HFFc6 (cell line): ENCODE measurements around the gene ZNF597. TPM values are rescaled to one million over a fixed set of nuclear protein-coding genes. Genes with fewer than 3 reads are reported as not detected.

ENCODE experiments used
- DNase-seq: peaks from one replicate; pipeline ENCODE4 v3.0.0-alpha.2; 2018
- H3K27ac Mint-ChIP-seq: 2 replicates; pipeline ENCODE4 v1.8.0; 2020; ENCODE audit warnings: mild to moderate bottlenecking, mixed read lengths
- H3K27me3 Mint-ChIP-seq: 2 replicates; pipeline ENCODE4 v1.8.0; 2021; ENCODE audit warnings: mild to moderate bottlenecking, moderate library complexity, mixed read lengths; ENCODE audit not compliant: insufficient read depth
- H3K36me3 Mint-ChIP-seq: 2 replicates; pipeline ENCODE4 v1.8.0; 2021; ENCODE audit warnings: low read depth, mixed read lengths
- H3K4me1 Mint-ChIP-seq: 2 replicates; pipeline ENCODE4 v1.8.0; 2020; ENCODE audit warnings: low read depth, mixed read lengths
- H3K4me3 Mint-ChIP-seq: 2 replicates; pipeline ENCODE4 v1.8.0; 2020; ENCODE audit warnings: mild to moderate bottlenecking, moderate library complexity, mixed read lengths
- H3K9me3 Mint-ChIP-seq: 2 replicates; pipeline ENCODE4 v1.8.0; 2020; ENCODE audit warnings: mild to moderate bottlenecking, mixed read lengths
- CTCF ChIP-seq: fragments of 200-600 bp; sonication (generic); IDR thresholded peaks from 2 replicates; pipeline ENCODE4 v1.5.0; 2021; ENCODE audit warnings: antibody characterized with exemption, mild to moderate bottlenecking
- total RNA-seq, 6 experiments: library from RNA; stranded (reverse); fragmentation: NEBNext Ultra II Directional; extraction: Animal tissue kit (Norgen Biotek cat#: 25700); gene quantifications; 2 replicates in 1 of 6; 3 replicates in 5 of 6; pipeline ENCODE4 v1.2.3, GENCODE V29; 2021

ZNF597 gene
- total RNA-seq, 6 experiments from 2014 or later, result 1.6 to 2.3 (median 1.8) TPM

DNA sequence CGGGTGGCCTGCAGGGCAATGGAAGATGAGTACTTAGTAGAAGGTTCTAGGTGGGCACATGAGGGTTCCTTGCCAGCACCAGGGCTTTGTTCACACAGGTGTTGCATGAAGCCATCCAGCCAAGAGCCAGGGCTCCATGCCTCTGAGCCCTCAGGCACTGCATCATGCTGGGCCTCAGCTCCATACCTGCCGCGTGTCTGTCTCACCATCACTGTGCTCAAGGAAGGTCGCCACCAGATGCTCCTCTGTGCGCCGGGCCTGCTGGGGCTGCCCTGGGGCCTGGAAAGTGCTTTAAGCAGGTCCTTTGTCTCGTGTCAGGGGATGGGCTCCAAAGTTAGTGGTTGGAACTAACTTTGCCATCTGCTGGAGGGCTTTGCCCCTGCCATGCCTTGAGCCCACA is 26.4 kb upstream of the ZNF597 start:
- H3K36me3 Mint-ChIP-seq, result peaks cover 27% of the 10 kb centered on the region
- DNase-seq, result no peak
- no peaks in the 10 kb centered on the region for H3K9me3 Mint-ChIP-seq
- H3K27me3 Mint-ChIP-seq, result peaks cover 4% of the 10 kb centered on the region
- TF ChIP-seq CTCF, result no peak
- no peak overlapping the region for H3K4me3 Mint-ChIP-seq
- no peak overlapping the region for H3K27ac Mint-ChIP-seq
- peaks cover 33% of the 10 kb centered on the region for H3K4me1 Mint-ChIP-seq

GRCh38 chr16:3468501-3468900 is 25.2 kb upstream of the ZNF597 start:
- no peak for DNase-seq
- no peak overlapping the region; the same call in 1 of the 2 replicates for H3K27ac Mint-ChIP-seq
- peaks cover 27% of the 10 kb centered on the region for H3K36me3 Mint-ChIP-seq
- no peak overlapping the region for H3K4me3 Mint-ChIP-seq
- H3K27me3 Mint-ChIP-seq, result peaks cover 3% of the 10 kb centered on the region
- TF ChIP-seq CTCF, result no peak
- H3K4me1 Mint-ChIP-seq, result peaks cover 33% of the 10 kb centered on the region
- no peaks in the 10 kb centered on the region for H3K9me3 Mint-ChIP-seq

DNA sequence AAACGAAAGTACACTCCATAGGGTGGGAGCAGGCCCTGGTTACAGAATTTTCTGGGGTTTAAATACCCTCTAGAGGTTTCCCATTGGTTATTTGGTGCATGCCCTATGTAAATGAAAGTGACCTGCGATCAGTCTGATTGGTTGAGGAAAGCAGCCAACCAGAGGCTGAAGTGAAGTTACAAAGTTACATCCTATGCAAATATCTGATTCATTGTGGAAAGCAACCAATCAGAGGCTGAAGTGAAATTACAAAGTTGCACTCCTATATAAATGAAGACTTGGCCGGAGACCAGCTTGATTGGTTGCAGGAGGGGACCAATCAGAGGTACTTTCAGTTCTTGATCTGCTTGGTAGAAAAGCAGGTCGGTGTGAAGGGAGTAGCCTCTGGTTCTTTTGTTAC is 24.6 kb upstream of the ZNF597 start:
- peak; percentile 32 for DNase-seq
- H3K4me3 Mint-ChIP-seq, result no peak overlapping the region
- peaks cover 28% of the 10 kb centered on the region for H3K4me1 Mint-ChIP-seq
- peaks cover 2% of the 10 kb centered on the region; the same call in 1 of the 2 replicates for H3K27me3 Mint-ChIP-seq
- peak overlapping the region; percentile 8; the same call in 1 of the 2 replicates for H3K27ac Mint-ChIP-seq
- TF ChIP-seq CTCF, result no peak
- H3K9me3 Mint-ChIP-seq, result no peaks in the 10 kb centered on the region
- peaks cover 21% of the 10 kb centered on the region for H3K36me3 Mint-ChIP-seq

GRCh38 chr16:3467182-3467581 is 23.9 kb upstream of the ZNF597 start:
- H3K27ac Mint-ChIP-seq, result no peak overlapping the region
- peaks cover 28% of the 10 kb centered on the region for H3K4me1 Mint-ChIP-seq
- H3K9me3 Mint-ChIP-seq, result no peaks in the 10 kb centered on the region
- TF ChIP-seq CTCF, result no peak
- H3K4me3 Mint-ChIP-seq, result no peak overlapping the region
- peaks cover 2% of the 10 kb centered on the region; the same call in 1 of the 2 replicates for H3K27me3 Mint-ChIP-seq
- peaks cover 20% of the 10 kb centered on the region for H3K36me3 Mint-ChIP-seq
- no peak for DNase-seq

GRCh38 chr16:3465911-3466584 is 22.7 kb upstream of the ZNF597 start:
- Mint-ChIP-seq H3K36me3 (peaks cover 20% of the 10 kb centered on the region), H3K9me3 (no peaks in the 10 kb centered on the region), H3K27me3 (peaks cover 2% of the 10 kb centered on the region; the same call in 1 of the 2 replicates), H3K4me3 (no peak overlapping the region), H3K4me1 (peaks cover 37% of the 10 kb centered on the region), H3K27ac (no peak overlapping the region)
- no peak for TF ChIP-seq CTCF
- no peak for DNase-seq
